ENCODE measurements around the gene POLR1B.

Gene POLR1B

Small RNAs within 50 kb of the gene (small RNA-seq; reads per million reads assigned to genes)
- 0 reads per million in 2 experiments for gene RF00019
